Measurements from ENCODE around the gene SLC39A13. TPM values are rescaled to one million over a fixed set of nuclear protein-coding genes. Genes with fewer than 3 reads are reported as not detected.

Gene SLC39A13
- total and polyA plus RNA-seq, 2 of the 13 experiments (the other 11 are each of a cell fraction or from before 2014, with no cell fraction given), result 15.3 to 30.5 TPM

- TF ChIP-seq SNAPC4 (CRISPR knock-in tag; IDR thresholded peaks at IDR 0.05) (0 out of 2 replicates have a peak, but pooled peaks have one; percentile 31), ZBTB1 (CRISPR knock-in tag; IDR thresholded peaks at IDR 0.05; ENCODE audit: borderline replicate concordance) (no peak), ZNF510 (CRISPR knock-in tag; IDR thresholded peaks at IDR 0.05; ENCODE audit: low read depth) (no peak), JARID2 (CRISPR knock-in tag; IDR thresholded peaks at IDR 0.05; ENCODE audit: insufficient replicate concordance) (no peak), TBP (CRISPR knock-in tag; IDR thresholded peaks at IDR 0.05) (no peak), HIC2 (CRISPR knock-in tag; IDR thresholded peaks at IDR 0.05; ENCODE audit: low read depth) (no peak), RAD21 (CRISPR knock-in tag; IDR thresholded peaks at IDR 0.05) (no peak), ZBTB39 (CRISPR knock-in tag; IDR thresholded peaks at IDR 0.05) (no peak), ZNF232 (CRISPR knock-in tag; IDR thresholded peaks at IDR 0.05; ENCODE audit: borderline replicate concordance) (0 out of 2 replicates have a peak, but pooled peaks have one; percentile 37), TIGD3 (CRISPR knock-in tag; IDR thresholded peaks at IDR 0.05; ENCODE audit: borderline replicate concordance) (no peak), REXO4 (CRISPR knock-in tag; IDR thresholded peaks at IDR 0.05; ENCODE audit: borderline replicate concordance) (no peak), ZFP62 (CRISPR knock-in tag; IDR thresholded peaks at IDR 0.05) (0 out of 2 replicates have a peak, but pooled peaks have one; percentile 26), JDP2 (CRISPR knock-in tag; IDR thresholded peaks at IDR 0.05; ENCODE audit: borderline replicate concordance) (no peak), ELF4 (CRISPR knock-in tag; IDR thresholded peaks at IDR 0.05; ENCODE audit: borderline replicate concordance) (no peak)
Measured at GRCh38 chr11:47426062-47426956, 17.9 kb downstream of the SLC39A13 start, which contains the start of gene PSMC3 (continued).
